K562 (cell line): ENCODE results near the gene RBMS3. TPM values are rescaled to one million over a fixed set of nuclear protein-coding genes. Genes with fewer than 3 reads are reported as not detected.

ENCODE experiments used
- ATAC-seq: fragments of 200-7000 bp; cut with Tn5 transposase; 3 replicates; pipeline ENCODE4 v1.9.1; 2020; ENCODE audit warnings: moderate library complexity
- BruUV-seq: library from RNA; stranded (reverse); fragments of 400-500 nt; replicated peaks from 2 replicates; lab custom pipeline; 2021; lab: Mats Ljungman, UMichigan
- CTCF ChIA-PET: fragments of 300-600 bp; formaldehyde crosslinking; extraction: SDS; loops from one replicate; lab custom pipeline; 2021; ENCODE audit warnings: low intra/inter-chr PET ratio; lab: Yijun Ruan, JAX
- POLR2A ChIA-PET: fragments of 300-600, 350-650 bp; sonication (Branson Sonifier 250); formaldehyde crosslinking; extraction: SDS; loops from one replicate; lab custom pipeline; 2021; ENCODE audit warnings: antibody characterized with exemption, inconsistent platforms; lab: Yijun Ruan, JAX
- DNase-seq, 4 experiments: peaks; one replicate each; pipeline versions ENCODE4 v3.0.0 to v3.0.0-alpha.2; 2011 to 2018; ENCODE audit warnings: low spot score in 3 of 4, mixed read lengths in 3 of 4; ENCODE audit errors: extremely low read depth in 1 of 4
- FAIRE-seq: peaks from 2 replicates; lab custom pipeline; 2011; peaks lifted over from hg19 to GRCh38; lab: Jason Lieb, UNC
- H2AFZ ChIP-seq: 2 replicates; pipeline ENCODE4 v1.6.0; 2011; ENCODE audit warnings: low read depth, low read length, control low read depth, inconsistent platforms
- H3K27ac ChIP-seq: fragments of 200-600 bp; 3 replicates; pipeline ENCODE4 v1.8.0; 2011; ENCODE audit warnings: low read depth, mild to moderate bottlenecking, control low read depth, inconsistent platforms, low read length, moderate library complexity, mixed read lengths; ENCODE audit errors: extremely low read depth
- H3K27me3 ChIP-seq, 2 experiments: fragments of 300-600 bp in 1 of 2; 2 replicates in 1 of 2; 3 replicates in 1 of 2; pipeline versions ENCODE4 v1.6.0 to v1.8.0; 2011; ENCODE audit warnings: inconsistent platforms in 2 of 2, low read length in 2 of 2, mild to moderate bottlenecking in 1 of 2, mixed read lengths in 1 of 2, moderate library complexity in 1 of 2; ENCODE audit not compliant: control insufficient read depth in 2 of 2, insufficient read depth in 2 of 2
- H3K36me3 ChIP-seq: fragments of 300-600 bp; 3 replicates; pipeline ENCODE4 v1.8.0; 2011; ENCODE audit warnings: mild to moderate bottlenecking, low read length, inconsistent platforms; ENCODE audit not compliant: control insufficient read depth, insufficient read depth
- H3K4me1 ChIP-seq, 2 experiments: fragments of 200-600 bp in 1 of 2; replicated peaks in 1 of 2; 2 replicates in 1 of 2; 3 replicates in 1 of 2; pipeline versions ENCODE4 v1.5.1 to v1.8.0; 2011; ENCODE audit warnings: inconsistent platforms in 2 of 2, low read length in 2 of 2, mild to moderate bottlenecking in 1 of 2, mixed read lengths in 1 of 2, moderate library complexity in 1 of 2; ENCODE audit not compliant: control insufficient read depth in 2 of 2, insufficient read depth in 2 of 2
- H3K4me2 ChIP-seq: 2 replicates; pipeline ENCODE4 v1.6.1; 2011; ENCODE audit warnings: low read length, control low read depth, inconsistent platforms, mixed read lengths; ENCODE audit not compliant: insufficient read depth
- H3K4me3 ChIP-seq: fragments of 200-600 bp; sonication (generic), shearing (Covaris generic); 2 replicates; pipeline ENCODE4 v1.5.1; 2016; ENCODE audit warnings: control low read depth, inconsistent platforms
- H3K79me2 ChIP-seq: fragments of 200-600 bp; 3 replicates; pipeline ENCODE4 v1.8.0; 2011; ENCODE audit warnings: low read length, inconsistent platforms; ENCODE audit not compliant: control insufficient read depth, insufficient read depth
- H3K9ac ChIP-seq, 2 experiments: 2 replicates each; pipeline versions ENCODE4 v1.6.0 to v1.6.1; 2011; ENCODE audit warnings: low read depth in 2 of 2, low read length in 2 of 2, control low read depth in 1 of 2, inconsistent platforms in 1 of 2, mild to moderate bottlenecking in 1 of 2, mixed read lengths in 1 of 2; ENCODE audit not compliant: insufficient read depth in 1 of 2
- H3K9me1 ChIP-seq: one replicate; pipeline ENCODE4 v1.6.0; 2011; ENCODE audit warnings: inconsistent platforms, mild to moderate bottlenecking, low read length, moderate library complexity; ENCODE audit not compliant: control insufficient read depth, insufficient read depth
- H3K9me3 ChIP-seq: replicated peaks from 2 replicates; pipeline ENCODE4 v1.5.1; 2011; ENCODE audit warnings: low read depth, low read length, inconsistent platforms; ENCODE audit not compliant: control insufficient read depth, insufficient read depth
- H4K20me1 ChIP-seq: replicated peaks from 2 replicates; pipeline ENCODE4 v1.6.1; 2011; ENCODE audit warnings: low read length, inconsistent platforms, mixed read lengths; ENCODE audit not compliant: control insufficient read depth, insufficient read depth
- HNRNPLL ChIP-seq: fragments of 200-400 bp; formaldehyde crosslinking; IDR thresholded peaks from 2 replicates; pipeline ENCODE4 v1.6.1; 2017; ENCODE audit warnings: low read length, low read depth, mild to moderate bottlenecking; ENCODE audit not compliant: poor library complexity, severe bottlenecking
- PHB2 ChIP-seq: fragments of 450-650 bp; IDR thresholded peaks from 2 replicates; pipeline ENCODE4 v1.6.1; 2017; ENCODE audit warnings: low read depth
- ZKSCAN1 ChIP-seq: fragments of 150-350 bp; IDR thresholded peaks from 2 replicates; pipeline ENCODE4 v1.6.1; 2016; ENCODE audit warnings: low read depth, low read length
- ZNF830 ChIP-seq: fragments of 250-450 bp; sonication (Bioruptor Pico); IDR thresholded peaks from 2 replicates; pipeline ENCODE4 v1.5.0; 2021; ENCODE audit warnings: mild to moderate bottlenecking
- WGBS: fragments of 100-300 bp; shearing (Covaris generic); methylation state at CpG from one replicate; pipeline ENCODE4 v1.1.6; 2016; ENCODE audit warnings: low coverage, mixed read lengths; ENCODE audit not compliant: insufficient coverage; ENCODE audit errors: missing lambda C conversion rate; 5-methylcytosine and 5-hydroxymethylcytosine counted together
- in situ Hi-C: fragments of 300-500 bp; cut with MboI; formaldehyde crosslinking; loops from 4 replicates; pipeline ENCODE4 v1.15.0; 2018; ENCODE audit warnings: inconsistent platforms, mixed read lengths
- intact Hi-C: fragments of 100-400 bp; cut with micrococcal nuclease; formaldehyde crosslinking; loops from 2 replicates; pipeline ENCODE4 v1.14.2; 2022
- polyA plus RNA-seq, 8 experiments: library from polyadenylated mRNA; depleted of rRNA in 4 of 8; stranded (reverse) in 5 of 8; unstranded in 3 of 8; fragments of >200 nt; fragmentation: Nextera tagmentation in 2 of 8; fragmentation: Illumina TruSeq in 1 of 8; extraction: Ambion mirVana in 2 of 8; extraction: Trizol in 1 of 8; gene quantifications; 2 replicates each; pipeline versions ENCODE4 v1.2.1 to v1.2.3, GENCODE V29; 2011 to 2014; ENCODE audit warnings: inconsistent platforms in 1 of 8, missing spikeins in 1 of 8
- total RNA-seq, 7 experiments: library from RNA; depleted of rRNA in 6 of 7; stranded (reverse); fragments of >200 nt in 6 of 7; fragmentation: Illumina TruSeq in 2 of 7; extraction: Trizol in 2 of 7; gene quantifications; 2 replicates each; pipeline versions ENCODE4 v1.2.1 to v1.2.3, GENCODE V29; 2011 to 2021; ENCODE audit warnings: low replicate concordance in 1 of 7
- TF ChIP-seq, protein P1 (sequence below): fragments of 200-600 bp; sonication (generic); IDR thresholded peaks from one replicate; pipeline ENCODE4 v1.6.1; 2012; ENCODE audit warnings: mild to moderate bottlenecking, low read depth, low read length, inconsistent platforms
- TF ChIP-seq, protein P2 (sequence below): sonication (generic); formaldehyde crosslinking; IDR thresholded peaks from 2 replicates; pipeline ENCODE4 v1.5.0; 2020; ENCODE audit warnings: missing genetic modification reagents
- TF ChIP-seq, protein P3 (sequence below): sonication (generic); formaldehyde crosslinking; IDR thresholded peaks from 2 replicates; pipeline ENCODE4 v1.8.0; 2022; ENCODE audit warnings: missing genetic modification reagents, mild to moderate bottlenecking, moderate library complexity, borderline replicate concordance
- TF ChIP-seq, protein P4 (sequence below): sonication (generic); formaldehyde crosslinking; IDR thresholded peaks from 2 replicates; pipeline ENCODE4 v1.8.0; 2022; ENCODE audit warnings: mild to moderate bottlenecking, missing genetic modification reagents

Gene RBMS3
- total and polyA plus RNA-seq, 9 of the 15 experiments (the other 6 are each of a cell fraction or from before 2014, with no cell fraction given), result 0.20 TPM; not detected in 8

DNA sequence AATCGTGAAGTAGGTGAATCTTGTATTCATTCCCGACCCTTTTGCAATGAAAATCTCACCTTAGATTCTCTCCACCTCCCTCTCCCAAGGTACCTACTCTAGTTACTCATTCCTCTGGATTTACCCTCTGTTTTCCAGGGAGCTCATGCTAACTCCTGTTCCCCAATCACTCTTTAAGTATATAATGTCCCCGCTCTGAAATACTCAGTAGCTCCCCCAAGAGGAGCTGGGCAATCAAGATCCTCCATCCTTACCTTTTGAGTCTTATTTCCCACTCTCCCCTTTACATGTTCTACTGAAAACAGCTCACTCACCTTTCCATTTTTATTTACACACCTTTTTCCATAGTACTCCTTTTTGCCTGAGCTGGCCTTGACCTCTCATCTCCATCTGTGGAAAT lies 599.9 kb downstream of the RBMS3 start:
- Histone ChIP-seq H3K27me3 (no peaks in the 10 kb centered on the region), H2AFZ (no peak overlapping the region), H3K9ac (no peak overlapping the region), H3K4me2 (no peak overlapping the region), H3K4me3 (no peak overlapping the region), H3K79me2 (no peaks in the 10 kb centered on the region), H3K27ac (no peak overlapping the region), H3K36me3 (no peaks in the 10 kb centered on the region), H3K9me3 (no peaks in the 10 kb centered on the region), H3K4me1 (no peaks in the 10 kb centered on the region), H3K9me1 (no peaks in the 10 kb centered on the region), H4K20me1 (no peaks in the 10 kb centered on the region)
- FAIRE-seq (no peak), ATAC-seq (no peak), DNase-seq (no peak)
- POLR2A ChIA-PET, result no interaction called here
- CTCF ChIA-PET, result no interaction called here
- in situ Hi-C loops, result no loop called here
- intact Hi-C loops, result no loop called here
- 0% methylated on average over 3 of the region's 3 CpGs for WGBS
- no TSS peak for BruUV-seq
- TF ChIP-seq, protein P1, sequence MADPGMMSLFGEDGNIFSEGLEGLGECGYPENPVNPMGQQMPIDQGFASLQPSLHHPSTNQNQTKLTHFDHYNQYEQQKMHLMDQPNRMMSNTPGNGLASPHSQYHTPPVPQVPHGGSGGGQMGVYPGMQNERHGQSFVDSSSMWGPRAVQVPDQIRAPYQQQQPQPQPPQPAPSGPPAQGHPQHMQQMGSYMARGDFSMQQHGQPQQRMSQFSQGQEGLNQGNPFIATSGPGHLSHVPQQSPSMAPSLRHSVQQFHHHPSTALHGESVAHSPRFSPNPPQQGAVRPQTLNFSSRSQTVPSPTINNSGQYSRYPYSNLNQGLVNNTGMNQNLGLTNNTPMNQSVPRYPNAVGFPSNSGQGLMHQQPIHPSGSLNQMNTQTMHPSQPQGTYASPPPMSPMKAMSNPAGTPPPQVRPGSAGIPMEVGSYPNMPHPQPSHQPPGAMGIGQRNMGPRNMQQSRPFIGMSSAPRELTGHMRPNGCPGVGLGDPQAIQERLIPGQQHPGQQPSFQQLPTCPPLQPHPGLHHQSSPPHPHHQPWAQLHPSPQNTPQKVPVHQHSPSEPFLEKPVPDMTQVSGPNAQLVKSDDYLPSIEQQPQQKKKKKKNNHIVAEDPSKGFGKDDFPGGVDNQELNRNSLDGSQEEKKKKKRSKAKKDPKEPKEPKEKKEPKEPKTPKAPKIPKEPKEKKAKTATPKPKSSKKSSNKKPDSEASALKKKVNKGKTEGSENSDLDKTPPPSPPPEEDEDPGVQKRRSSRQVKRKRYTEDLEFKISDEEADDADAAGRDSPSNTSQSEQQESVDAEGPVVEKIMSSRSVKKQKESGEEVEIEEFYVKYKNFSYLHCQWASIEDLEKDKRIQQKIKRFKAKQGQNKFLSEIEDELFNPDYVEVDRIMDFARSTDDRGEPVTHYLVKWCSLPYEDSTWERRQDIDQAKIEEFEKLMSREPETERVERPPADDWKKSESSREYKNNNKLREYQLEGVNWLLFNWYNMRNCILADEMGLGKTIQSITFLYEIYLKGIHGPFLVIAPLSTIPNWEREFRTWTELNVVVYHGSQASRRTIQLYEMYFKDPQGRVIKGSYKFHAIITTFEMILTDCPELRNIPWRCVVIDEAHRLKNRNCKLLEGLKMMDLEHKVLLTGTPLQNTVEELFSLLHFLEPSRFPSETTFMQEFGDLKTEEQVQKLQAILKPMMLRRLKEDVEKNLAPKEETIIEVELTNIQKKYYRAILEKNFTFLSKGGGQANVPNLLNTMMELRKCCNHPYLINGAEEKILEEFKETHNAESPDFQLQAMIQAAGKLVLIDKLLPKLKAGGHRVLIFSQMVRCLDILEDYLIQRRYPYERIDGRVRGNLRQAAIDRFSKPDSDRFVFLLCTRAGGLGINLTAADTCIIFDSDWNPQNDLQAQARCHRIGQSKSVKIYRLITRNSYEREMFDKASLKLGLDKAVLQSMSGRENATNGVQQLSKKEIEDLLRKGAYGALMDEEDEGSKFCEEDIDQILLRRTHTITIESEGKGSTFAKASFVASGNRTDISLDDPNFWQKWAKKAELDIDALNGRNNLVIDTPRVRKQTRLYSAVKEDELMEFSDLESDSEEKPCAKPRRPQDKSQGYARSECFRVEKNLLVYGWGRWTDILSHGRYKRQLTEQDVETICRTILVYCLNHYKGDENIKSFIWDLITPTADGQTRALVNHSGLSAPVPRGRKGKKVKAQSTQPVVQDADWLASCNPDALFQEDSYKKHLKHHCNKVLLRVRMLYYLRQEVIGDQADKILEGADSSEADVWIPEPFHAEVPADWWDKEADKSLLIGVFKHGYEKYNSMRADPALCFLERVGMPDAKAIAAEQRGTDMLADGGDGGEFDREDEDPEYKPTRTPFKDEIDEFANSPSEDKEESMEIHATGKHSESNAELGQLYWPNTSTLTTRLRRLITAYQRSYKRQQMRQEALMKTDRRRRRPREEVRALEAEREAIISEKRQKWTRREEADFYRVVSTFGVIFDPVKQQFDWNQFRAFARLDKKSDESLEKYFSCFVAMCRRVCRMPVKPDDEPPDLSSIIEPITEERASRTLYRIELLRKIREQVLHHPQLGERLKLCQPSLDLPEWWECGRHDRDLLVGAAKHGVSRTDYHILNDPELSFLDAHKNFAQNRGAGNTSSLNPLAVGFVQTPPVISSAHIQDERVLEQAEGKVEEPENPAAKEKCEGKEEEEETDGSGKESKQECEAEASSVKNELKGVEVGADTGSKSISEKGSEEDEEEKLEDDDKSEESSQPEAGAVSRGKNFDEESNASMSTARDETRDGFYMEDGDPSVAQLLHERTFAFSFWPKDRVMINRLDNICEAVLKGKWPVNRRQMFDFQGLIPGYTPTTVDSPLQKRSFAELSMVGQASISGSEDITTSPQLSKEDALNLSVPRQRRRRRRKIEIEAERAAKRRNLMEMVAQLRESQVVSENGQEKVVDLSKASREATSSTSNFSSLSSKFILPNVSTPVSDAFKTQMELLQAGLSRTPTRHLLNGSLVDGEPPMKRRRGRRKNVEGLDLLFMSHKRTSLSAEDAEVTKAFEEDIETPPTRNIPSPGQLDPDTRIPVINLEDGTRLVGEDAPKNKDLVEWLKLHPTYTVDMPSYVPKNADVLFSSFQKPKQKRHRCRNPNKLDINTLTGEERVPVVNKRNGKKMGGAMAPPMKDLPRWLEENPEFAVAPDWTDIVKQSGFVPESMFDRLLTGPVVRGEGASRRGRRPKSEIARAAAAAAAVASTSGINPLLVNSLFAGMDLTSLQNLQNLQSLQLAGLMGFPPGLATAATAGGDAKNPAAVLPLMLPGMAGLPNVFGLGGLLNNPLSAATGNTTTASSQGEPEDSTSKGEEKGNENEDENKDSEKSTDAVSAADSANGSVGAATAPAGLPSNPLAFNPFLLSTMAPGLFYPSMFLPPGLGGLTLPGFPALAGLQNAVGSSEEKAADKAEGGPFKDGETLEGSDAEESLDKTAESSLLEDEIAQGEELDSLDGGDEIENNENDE, result no peak
- TF ChIP-seq, protein P2, sequence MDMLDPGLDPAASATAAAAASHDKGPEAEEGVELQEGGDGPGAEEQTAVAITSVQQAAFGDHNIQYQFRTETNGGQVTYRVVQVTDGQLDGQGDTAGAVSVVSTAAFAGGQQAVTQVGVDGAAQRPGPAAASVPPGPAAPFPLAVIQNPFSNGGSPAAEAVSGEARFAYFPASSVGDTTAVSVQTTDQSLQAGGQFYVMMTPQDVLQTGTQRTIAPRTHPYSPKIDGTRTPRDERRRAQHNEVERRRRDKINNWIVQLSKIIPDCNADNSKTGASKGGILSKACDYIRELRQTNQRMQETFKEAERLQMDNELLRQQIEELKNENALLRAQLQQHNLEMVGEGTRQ (CRISPR knock-in tag), result no peak
- TF ChIP-seq ZKSCAN1 (no peak), HNRNPLL (no peak), PHB2 (no peak), ZNF830 (CRISPR knock-in tag) (no peak)
- TF ChIP-seq, protein P3, sequence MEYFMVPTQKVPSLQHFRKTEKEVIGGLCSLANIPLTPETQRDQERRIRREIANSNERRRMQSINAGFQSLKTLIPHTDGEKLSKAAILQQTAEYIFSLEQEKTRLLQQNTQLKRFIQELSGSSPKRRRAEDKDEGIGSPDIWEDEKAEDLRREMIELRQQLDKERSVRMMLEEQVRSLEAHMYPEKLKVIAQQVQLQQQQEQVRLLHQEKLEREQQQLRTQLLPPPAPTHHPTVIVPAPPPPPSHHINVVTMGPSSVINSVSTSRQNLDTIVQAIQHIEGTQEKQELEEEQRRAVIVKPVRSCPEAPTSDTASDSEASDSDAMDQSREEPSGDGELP (CRISPR knock-in tag), result no peak
- TF ChIP-seq, protein P4, sequence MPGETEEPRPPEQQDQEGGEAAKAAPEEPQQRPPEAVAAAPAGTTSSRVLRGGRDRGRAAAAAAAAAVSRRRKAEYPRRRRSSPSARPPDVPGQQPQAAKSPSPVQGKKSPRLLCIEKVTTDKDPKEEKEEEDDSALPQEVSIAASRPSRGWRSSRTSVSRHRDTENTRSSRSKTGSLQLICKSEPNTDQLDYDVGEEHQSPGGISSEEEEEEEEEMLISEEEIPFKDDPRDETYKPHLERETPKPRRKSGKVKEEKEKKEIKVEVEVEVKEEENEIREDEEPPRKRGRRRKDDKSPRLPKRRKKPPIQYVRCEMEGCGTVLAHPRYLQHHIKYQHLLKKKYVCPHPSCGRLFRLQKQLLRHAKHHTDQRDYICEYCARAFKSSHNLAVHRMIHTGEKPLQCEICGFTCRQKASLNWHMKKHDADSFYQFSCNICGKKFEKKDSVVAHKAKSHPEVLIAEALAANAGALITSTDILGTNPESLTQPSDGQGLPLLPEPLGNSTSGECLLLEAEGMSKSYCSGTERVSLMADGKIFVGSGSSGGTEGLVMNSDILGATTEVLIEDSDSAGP (CRISPR knock-in tag), result no peak
